ENCODE measurements around the gene NLGN2.

NLGN2 gene

DNA sequence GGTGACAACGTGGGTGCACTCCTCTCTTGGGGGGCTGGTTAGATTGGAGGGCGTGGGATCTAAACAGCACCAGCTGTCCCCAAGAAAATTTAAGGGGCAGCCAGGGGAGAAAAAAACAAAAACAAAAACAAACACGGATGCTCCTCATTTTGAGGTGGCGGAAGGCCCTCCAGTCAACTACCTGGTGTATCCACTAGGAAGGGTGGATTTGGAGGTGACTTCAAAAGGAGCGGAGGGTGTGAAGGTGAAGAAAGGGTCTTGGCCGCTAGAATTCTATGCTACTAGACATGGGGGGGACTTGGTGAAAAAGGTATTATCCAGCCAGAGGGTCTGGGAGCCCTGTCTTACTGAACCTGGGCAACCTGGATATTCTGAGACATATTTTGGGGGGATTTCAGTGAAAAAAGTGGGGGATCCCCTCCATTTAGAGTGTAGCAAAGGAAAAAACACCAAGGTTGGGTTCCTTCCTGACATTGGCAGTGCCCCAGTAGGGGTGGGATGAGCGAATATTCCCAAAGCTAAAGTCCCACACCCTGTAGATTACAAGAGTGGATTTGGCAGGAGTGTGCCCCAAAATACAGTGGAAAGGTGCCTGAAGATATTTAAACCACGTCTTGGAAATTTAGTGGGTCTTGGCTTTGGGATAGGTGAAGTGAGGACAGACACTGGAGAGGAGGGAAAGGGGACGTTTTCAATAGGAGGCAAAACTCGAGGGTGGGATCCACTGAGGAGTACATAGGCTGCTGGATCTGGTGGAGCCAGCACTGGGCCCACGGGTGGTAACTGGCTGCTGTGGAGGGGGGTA lies 31.2 kb downstream of the NLGN2 start:
- Histone ChIP-seq H3K4me3 (ENCODE audit: insufficient read length, low read depth) (peak overlapping the region; percentile 37), H3K36me3 (ENCODE audit: insufficient read depth, insufficient read length, low read length) (no peaks in the 10 kb centered on the region), H3K9ac (ENCODE audit: insufficient read length, low read depth) (peak overlapping the region; percentile 93), H3K27me3 (ENCODE audit: insufficient read depth, insufficient read length) (peaks cover 52% of the 10 kb centered on the region), H3K4me1 (ENCODE audit: insufficient read depth, insufficient read length) (peaks cover 9% of the 10 kb centered on the region), H3K9me3 (ENCODE audit: insufficient read depth, low read length) (no peaks in the 10 kb centered on the region)
- TF ChIP-seq SUZ12 (IDR thresholded peaks at IDR 0.05; ENCODE audit: extremely low read depth, insufficient read depth, insufficient read length) (no peak), YY1 (IDR thresholded peaks at IDR 0.05; ENCODE audit: insufficient read depth, insufficient read length) (no peak), ZNF274 (IDR thresholded peaks at IDR 0.05; ENCODE audit: low read depth, low read length) (no peak)
- no peak for DNase-seq (ENCODE audit: low read depth, low spot score)

DNA sequence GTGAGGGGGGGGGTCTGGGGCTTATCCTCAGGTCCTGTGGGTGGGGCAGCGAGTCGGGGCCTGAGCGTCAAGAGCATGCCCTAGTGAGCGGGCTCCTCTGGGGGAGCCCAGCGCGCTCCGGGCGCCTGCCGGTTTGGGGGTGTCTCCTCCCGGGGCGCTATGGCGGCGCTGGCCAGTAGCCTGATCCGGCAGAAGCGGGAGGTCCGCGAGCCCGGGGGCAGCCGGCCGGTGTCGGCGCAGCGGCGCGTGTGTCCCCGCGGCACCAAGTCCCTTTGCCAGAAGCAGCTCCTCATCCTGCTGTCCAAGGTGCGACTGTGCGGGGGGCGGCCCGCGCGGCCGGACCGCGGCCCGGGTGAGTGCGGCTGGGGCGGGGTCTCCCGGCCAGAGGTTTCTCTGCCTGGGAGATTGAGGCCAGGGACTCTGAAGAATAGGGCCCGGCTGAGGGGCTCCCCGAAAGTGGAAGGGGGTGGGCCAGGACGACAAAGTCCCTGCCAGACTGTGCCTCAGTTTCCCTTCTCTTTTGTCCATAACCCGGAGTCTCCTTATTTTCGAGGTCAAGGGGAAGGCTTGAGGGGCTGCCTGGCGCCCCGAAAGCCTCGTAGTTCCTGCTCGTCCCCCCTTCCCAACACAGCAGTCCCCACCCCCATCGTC lies 31.9 kb downstream of the NLGN2 start, which contains the start of gene FGF11:
FGF11 (plus strand) TSS at position 51 of the 651 bp plus-strand sequence; CDS start at position 160, 109 bp downstream.
- H3K36me3 ChIP-seq (ENCODE audit: insufficient read depth, insufficient read length, low read length) = no peaks in the 10 kb centered on the region
- H3K4me3 ChIP-seq (ENCODE audit: insufficient read length, low read depth) = peak within 1 kb of the TSS; percentile 81

DNA sequence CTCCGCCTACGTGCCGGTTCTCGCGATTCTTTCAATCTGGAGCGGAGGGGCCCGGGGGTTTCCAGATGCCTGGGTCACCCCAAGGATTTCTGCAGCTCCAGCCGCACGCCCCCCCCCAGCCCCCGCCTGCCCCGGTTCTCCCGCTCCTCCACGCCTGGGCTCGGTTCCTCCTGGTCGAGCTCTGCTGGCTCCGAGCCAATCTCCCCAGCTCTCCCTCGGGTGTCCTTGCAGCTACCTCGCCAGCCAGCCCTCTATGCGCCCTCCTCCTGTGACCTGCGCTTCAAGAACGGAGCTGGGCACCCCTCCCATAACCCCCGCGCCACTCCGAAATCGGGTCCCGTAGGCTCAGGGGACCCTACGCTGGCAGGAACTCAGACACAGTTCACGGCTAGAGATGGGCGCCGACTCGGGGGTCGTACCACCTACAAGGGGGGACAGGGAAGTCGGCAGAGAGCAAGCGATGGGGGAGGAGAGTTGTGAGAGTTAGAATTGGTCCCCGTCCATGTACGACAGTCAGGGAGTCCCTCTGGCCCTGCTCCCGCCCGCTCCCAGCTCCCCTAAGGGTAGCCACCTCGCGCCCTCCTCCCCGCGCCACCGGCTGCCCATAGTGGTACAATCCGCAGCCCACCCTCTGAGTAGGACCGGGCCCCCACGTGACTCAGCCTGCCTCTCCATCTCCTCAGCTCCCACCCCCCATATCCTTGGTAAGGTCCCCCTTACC lies 32.6 kb downstream of the NLGN2 start:
- H3K36me3 ChIP-seq (ENCODE audit: insufficient read depth, insufficient read length, low read length) = no peaks in the 10 kb centered on the region
- H3K9ac ChIP-seq (ENCODE audit: insufficient read length, low read depth) = peak overlapping the region; percentile 93
- H3K4me1 ChIP-seq (ENCODE audit: insufficient read depth, insufficient read length) = peaks cover 9% of the 10 kb centered on the region
- H3K9me3 ChIP-seq (ENCODE audit: insufficient read depth, low read length) = no peaks in the 10 kb centered on the region
- H3K27me3 ChIP-seq (ENCODE audit: insufficient read depth, insufficient read length) = peaks cover 60% of the 10 kb centered on the region
- DNase-seq (ENCODE audit: low read depth, low spot score) = no peak
- peak overlapping the region; percentile 81 for H3K4me3 ChIP-seq (ENCODE audit: insufficient read length, low read depth)
- TF ChIP-seq YY1 (IDR thresholded peaks at IDR 0.05; ENCODE audit: insufficient read depth, insufficient read length) = no peak
- no peak for TF ChIP-seq SUZ12 (IDR thresholded peaks at IDR 0.05; ENCODE audit: extremely low read depth, insufficient read depth, insufficient read length)
- TF ChIP-seq ZNF274 (IDR thresholded peaks at IDR 0.05; ENCODE audit: low read depth, low read length) = no peak

More for the DNA sequence above, 31.9 kb downstream of the NLGN2 start, which contains the start of gene FGF11:
- peaks cover 60% of the 10 kb centered on the region for H3K27me3 ChIP-seq (ENCODE audit: insufficient read depth, insufficient read length)
- DNase-seq (ENCODE audit: low read depth, low spot score) = no peak
- peaks cover 9% of the 10 kb centered on the region for H3K4me1 ChIP-seq (ENCODE audit: insufficient read depth, insufficient read length)
- H3K9ac ChIP-seq (ENCODE audit: insufficient read length, low read depth) = peak within 1 kb of the TSS; percentile 93
- no peaks in the 10 kb centered on the region for H3K9me3 ChIP-seq (ENCODE audit: insufficient read depth, low read length)
- TF ChIP-seq ZNF274 (IDR thresholded peaks at IDR 0.05; ENCODE audit: low read depth, low read length) (no peak), SUZ12 (IDR thresholded peaks at IDR 0.05; ENCODE audit: extremely low read depth, insufficient read depth, insufficient read length) (no peak), YY1 (IDR thresholded peaks at IDR 0.05; ENCODE audit: insufficient read depth, insufficient read length) (no peak)

DNA sequence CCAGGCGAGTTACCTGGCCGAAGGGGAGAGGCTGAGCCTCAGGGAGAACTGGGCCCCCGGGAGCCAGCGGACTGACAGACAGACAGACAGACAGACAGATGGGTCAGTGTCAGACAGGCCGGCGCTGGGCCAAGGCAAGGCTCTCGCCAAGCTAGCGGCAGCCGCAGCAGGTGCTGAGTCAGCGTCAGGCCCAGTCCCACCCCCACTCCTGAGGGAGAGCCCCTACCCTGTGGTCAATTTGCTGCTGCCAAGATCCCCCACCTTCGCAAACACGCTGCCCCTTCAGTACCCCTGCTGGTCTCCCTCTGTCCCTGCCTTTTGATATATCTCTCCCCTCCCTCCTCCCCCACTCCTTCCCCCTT lies 33.2 kb downstream of the NLGN2 start:
- Histone ChIP-seq H3K4me3 (ENCODE audit: insufficient read length, low read depth) (peak overlapping the region; percentile 81), H3K27me3 (ENCODE audit: insufficient read depth, insufficient read length) (peaks cover 60% of the 10 kb centered on the region), H3K36me3 (ENCODE audit: insufficient read depth, insufficient read length, low read length) (no peaks in the 10 kb centered on the region), H3K9me3 (ENCODE audit: insufficient read depth, low read length) (no peaks in the 10 kb centered on the region), H3K4me1 (ENCODE audit: insufficient read depth, insufficient read length) (peaks cover 9% of the 10 kb centered on the region), H3K9ac (ENCODE audit: insufficient read length, low read depth) (peak overlapping the region; percentile 93)
- no peak for DNase-seq (ENCODE audit: low read depth, low spot score)
- no peak for TF ChIP-seq ZNF274 (IDR thresholded peaks at IDR 0.05; ENCODE audit: low read depth, low read length)
- TF ChIP-seq SUZ12 (IDR thresholded peaks at IDR 0.05; ENCODE audit: extremely low read depth, insufficient read depth, insufficient read length) = no peak
- TF ChIP-seq YY1 (IDR thresholded peaks at IDR 0.05; ENCODE audit: insufficient read depth, insufficient read length) = no peak

DNA sequence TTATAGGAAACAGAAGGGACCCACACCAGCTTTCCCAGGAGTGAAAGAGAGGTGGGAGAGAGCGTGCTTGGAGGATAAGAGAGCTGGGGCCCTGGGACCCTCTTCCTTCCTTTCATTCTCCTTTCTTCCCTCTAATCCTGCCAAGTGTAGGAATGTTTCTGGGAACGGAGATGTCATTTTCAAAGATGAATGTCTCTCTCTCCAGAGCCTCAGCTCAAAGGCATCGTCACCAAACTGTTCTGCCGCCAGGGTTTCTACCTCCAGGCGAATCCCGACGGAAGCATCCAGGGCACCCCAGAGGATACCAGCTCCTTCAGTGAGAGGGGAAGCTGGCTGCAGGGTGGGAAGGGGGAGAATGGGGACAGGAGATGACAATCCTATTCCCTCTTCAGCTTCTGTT lies 33.6 kb downstream of the NLGN2 start:
- Histone ChIP-seq H3K9ac (ENCODE audit: insufficient read length, low read depth) (peak overlapping the region; percentile 93), H3K4me3 (ENCODE audit: insufficient read length, low read depth) (no peak overlapping the region), H3K27me3 (ENCODE audit: insufficient read depth, insufficient read length) (peaks cover 58% of the 10 kb centered on the region), H3K36me3 (ENCODE audit: insufficient read depth, insufficient read length, low read length) (no peaks in the 10 kb centered on the region), H3K4me1 (ENCODE audit: insufficient read depth, insufficient read length) (peaks cover 9% of the 10 kb centered on the region), H3K9me3 (ENCODE audit: insufficient read depth, low read length) (no peaks in the 10 kb centered on the region)
- no peak for DNase-seq (ENCODE audit: low read depth, low spot score)
- TF ChIP-seq SUZ12 (IDR thresholded peaks at IDR 0.05; ENCODE audit: extremely low read depth, insufficient read depth, insufficient read length) = no peak
- no peak for TF ChIP-seq ZNF274 (IDR thresholded peaks at IDR 0.05; ENCODE audit: low read depth, low read length)
- no peak for TF ChIP-seq YY1 (IDR thresholded peaks at IDR 0.05; ENCODE audit: insufficient read depth, insufficient read length)

DNA sequence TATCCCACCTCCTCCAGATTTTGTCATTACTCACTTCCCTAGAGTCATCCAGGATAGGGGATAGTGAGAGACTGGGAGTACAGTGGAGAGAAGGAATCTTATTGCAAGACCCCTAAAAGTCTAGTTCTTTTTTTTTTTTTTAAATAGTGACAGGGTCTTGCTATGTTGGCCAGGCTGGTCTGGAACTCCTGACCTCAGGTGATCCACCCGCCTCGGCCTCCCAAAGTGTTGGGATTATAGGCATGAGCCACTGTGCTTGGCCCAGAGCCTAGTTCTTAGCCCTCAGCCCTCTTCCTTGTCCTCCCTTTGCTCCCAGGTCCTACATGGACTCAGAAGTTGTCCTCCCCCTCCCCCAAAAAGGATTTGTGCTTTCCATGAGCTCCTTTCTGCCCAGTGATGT lies 34.5 kb downstream of the NLGN2 start:
- Histone ChIP-seq H3K36me3 (ENCODE audit: insufficient read depth, insufficient read length, low read length) (no peaks in the 10 kb centered on the region), H3K4me1 (ENCODE audit: insufficient read depth, insufficient read length) (peaks cover 11% of the 10 kb centered on the region), H3K9ac (ENCODE audit: insufficient read length, low read depth) (no peak overlapping the region), H3K4me3 (ENCODE audit: insufficient read length, low read depth) (no peak overlapping the region), H3K9me3 (ENCODE audit: insufficient read depth, low read length) (no peaks in the 10 kb centered on the region), H3K27me3 (ENCODE audit: insufficient read depth, insufficient read length) (peaks cover 54% of the 10 kb centered on the region)
- TF ChIP-seq YY1 (IDR thresholded peaks at IDR 0.05; ENCODE audit: insufficient read depth, insufficient read length) = no peak
- no peak for TF ChIP-seq ZNF274 (IDR thresholded peaks at IDR 0.05; ENCODE audit: low read depth, low read length)
- no peak for TF ChIP-seq SUZ12 (IDR thresholded peaks at IDR 0.05; ENCODE audit: extremely low read depth, insufficient read depth, insufficient read length)
- DNase-seq (ENCODE audit: low read depth, low spot score) = no peak
